Tibial artery (tissue), 4 donors: Measurements from ENCODE around the gene TEKTIP1.

ENCODE experiments used
- DNase-seq, 2 donors: peaks; one replicate each; pipeline ENCODE4 v3.0.0-alpha.2; 2019
- H3K27ac ChIP-seq, 2 donors: fragments of 200-600 bp; sonication (generic) in 1 of 2; 1 replicate in 1 of 2; 2 replicates in 1 of 2; pipeline ENCODE4 v1.5.1; 2018 to 2019; ENCODE audit warnings: mild to moderate bottlenecking in 1 of 2
- H3K27me3 ChIP-seq, 2 donors: fragments of 200-600 bp; sonication (generic) in 1 of 2; one replicate each; pipeline versions ENCODE4 v1.5.1 to v1.6.0; 2016 to 2019
- H3K36me3 ChIP-seq, 3 donors: fragments of 200-600 bp; sonication (generic) in 2 of 3; one replicate each; pipeline ENCODE4 v1.5.1; 2016 to 2019; ENCODE audit warnings: mild to moderate bottlenecking in 2 of 3
- H3K4me1 ChIP-seq, 4 donors: fragments of 200-600 bp; sonication (generic) in 2 of 4; 1 replicate in 3 of 4; 2 replicates in 1 of 4; pipeline ENCODE4 v1.5.1; 2016 to 2019
- H3K4me3 ChIP-seq, 2 donors: fragments of 200-600 bp; sonication (generic) in 1 of 2; 1 replicate in 1 of 2; 2 replicates in 1 of 2; pipeline ENCODE4 v1.5.1; 2018 to 2019; ENCODE audit warnings: mild to moderate bottlenecking in 2 of 2
- H3K9me3 ChIP-seq, 3 donors: fragments of 200-600 bp; sonication (generic) in 1 of 3; one replicate each; pipeline ENCODE4 v1.5.1; 2016 to 2019
- intact Hi-C: fragments of 100-400 bp; cut with DNase I; formaldehyde crosslinking; loops from one replicate; pipeline ENCODE4 v1.15.0; 2023; ENCODE audit warnings: low total_unique reads
- TF ChIP-seq, protein P1 (sequence below), 2 experiments: fragments of 200-600 bp in 1 of 2; fragments of 450-650 bp in 1 of 2; IDR thresholded peaks; one replicate each; pipeline ENCODE4 v1.5.1; 2017 to 2019; ENCODE audit warnings: antibody characterized with exemption in 2 of 2, mild to moderate bottlenecking in 1 of 2, moderate library complexity in 1 of 2

The TEKTIP1 gene

DNA sequence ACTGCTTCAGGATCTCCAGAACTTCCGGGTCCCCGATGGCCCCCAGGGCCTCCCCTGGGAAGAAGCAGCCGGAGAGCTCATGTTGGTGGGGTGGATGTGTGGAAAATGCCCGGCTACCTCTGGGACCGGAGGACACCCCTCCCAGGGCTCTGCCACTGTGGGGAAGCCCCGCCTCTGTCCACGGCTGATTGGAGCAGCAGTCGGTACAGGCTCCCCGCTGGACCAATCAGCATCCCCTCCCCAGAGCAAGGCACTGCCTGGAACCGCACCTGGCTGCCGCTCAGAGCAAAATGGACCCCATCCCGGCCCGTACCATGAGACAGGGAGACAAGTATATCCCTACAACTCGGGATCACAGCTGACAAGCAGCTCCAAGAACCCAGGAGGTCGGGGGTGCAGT, 44.9 kb upstream of the TEKTIP1 start:
- H3K36me3 ChIP-seq, result peaks cover 36 to 70% (median 63%) of the 10 kb centered on the region in 3 donors
- no peaks in the 10 kb centered on the region for H3K27me3 ChIP-seq
- no peak overlapping the region for H3K27ac ChIP-seq
- intact Hi-C loops, result no loop called here
- no peak for DNase-seq
- no peaks in the 10 kb centered on the region for H3K9me3 ChIP-seq
- no peak overlapping the region for H3K4me3 ChIP-seq
- peaks cover 0 to 5% (median 1%) of the 10 kb centered on the region in 4 donors for H3K4me1 ChIP-seq
- TF ChIP-seq, protein P1, sequence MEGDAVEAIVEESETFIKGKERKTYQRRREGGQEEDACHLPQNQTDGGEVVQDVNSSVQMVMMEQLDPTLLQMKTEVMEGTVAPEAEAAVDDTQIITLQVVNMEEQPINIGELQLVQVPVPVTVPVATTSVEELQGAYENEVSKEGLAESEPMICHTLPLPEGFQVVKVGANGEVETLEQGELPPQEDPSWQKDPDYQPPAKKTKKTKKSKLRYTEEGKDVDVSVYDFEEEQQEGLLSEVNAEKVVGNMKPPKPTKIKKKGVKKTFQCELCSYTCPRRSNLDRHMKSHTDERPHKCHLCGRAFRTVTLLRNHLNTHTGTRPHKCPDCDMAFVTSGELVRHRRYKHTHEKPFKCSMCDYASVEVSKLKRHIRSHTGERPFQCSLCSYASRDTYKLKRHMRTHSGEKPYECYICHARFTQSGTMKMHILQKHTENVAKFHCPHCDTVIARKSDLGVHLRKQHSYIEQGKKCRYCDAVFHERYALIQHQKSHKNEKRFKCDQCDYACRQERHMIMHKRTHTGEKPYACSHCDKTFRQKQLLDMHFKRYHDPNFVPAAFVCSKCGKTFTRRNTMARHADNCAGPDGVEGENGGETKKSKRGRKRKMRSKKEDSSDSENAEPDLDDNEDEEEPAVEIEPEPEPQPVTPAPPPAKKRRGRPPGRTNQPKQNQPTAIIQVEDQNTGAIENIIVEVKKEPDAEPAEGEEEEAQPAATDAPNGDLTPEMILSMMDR (IDR thresholded peaks at IDR 0.05), result no peak

DNA sequence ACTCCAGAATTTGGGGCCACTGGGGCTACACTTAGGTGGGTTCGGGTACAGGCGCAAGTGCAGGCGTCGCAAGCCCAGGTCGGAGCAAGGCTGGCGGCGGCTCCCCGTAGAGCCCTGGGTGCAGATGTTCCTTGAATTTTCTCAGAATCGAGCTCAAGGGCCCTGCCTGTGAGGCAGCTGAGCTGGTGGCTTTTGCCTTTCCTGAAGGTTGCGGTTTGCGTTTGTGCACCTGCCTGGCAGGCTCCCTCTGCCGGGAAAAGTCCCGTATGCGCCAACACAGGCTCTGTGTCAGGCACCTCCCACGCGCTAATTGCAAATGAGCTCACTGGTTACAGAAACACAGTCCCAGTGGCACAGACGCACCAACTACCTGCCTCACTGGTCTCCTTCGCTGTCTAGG, 44.4 kb upstream of the TEKTIP1 start:
- Histone ChIP-seq H3K27ac (no peak overlapping the region), H3K4me3 (no peak overlapping the region), H3K4me1 (peaks cover 0 to 10% (median 4%) of the 10 kb centered on the region in 4 donors), H3K27me3 (no peaks in the 10 kb centered on the region), H3K9me3 (no peaks in the 10 kb centered on the region), H3K36me3 (peaks cover 36 to 70% (median 63%) of the 10 kb centered on the region in 3 donors)
- intact Hi-C loops, result no loop called here
- TF ChIP-seq, protein P1 (IDR thresholded peaks at IDR 0.05), result no peak
- no peak for DNase-seq

DNA sequence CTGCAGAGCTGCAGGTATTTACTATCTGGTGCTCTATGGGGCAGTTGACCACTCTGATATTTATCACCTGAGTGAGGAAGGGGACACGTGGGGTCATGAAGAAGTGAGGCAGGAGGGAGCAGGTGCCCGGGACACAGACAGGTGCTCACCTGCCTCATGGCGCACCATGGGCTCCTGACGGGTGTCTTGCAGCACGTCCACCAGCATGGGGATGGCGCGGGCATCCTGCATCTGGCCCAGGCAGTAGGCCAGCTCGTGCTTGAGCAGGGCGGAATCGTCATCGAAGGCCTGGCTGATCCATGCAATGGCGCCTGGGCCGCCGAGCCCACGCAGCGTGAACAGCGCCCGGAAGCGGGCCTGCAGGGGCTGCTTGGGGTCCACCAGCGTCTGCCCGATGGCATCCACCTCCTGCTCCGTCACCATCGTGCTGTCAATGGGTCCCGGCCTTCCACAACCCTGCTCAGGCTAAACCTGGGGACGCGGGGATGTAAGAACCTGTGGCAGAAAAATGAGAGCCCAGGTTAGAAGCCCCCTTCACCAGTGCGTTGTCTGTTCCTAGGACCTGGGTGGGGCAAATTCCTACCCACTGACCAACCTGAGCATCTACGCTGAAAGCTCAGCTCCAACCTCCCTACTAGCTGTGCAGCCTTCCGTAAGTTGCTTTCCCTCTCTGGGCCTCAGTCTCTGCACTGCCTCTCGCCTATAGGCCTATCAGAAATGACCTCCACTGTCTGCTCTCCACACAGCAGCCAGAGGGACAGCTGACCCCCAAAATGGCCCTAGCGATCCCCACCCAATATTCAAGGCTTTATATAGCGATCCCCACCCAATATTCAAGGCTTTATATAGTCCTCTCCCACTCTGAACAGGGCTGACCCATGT, 42.3 kb upstream of the TEKTIP1 start:
- TF ChIP-seq, protein P1 (IDR thresholded peaks at IDR 0.05), result no peak
- no peak for DNase-seq
- Histone ChIP-seq H3K9me3 (no peaks in the 10 kb centered on the region), H3K27me3 (no peaks in the 10 kb centered on the region), H3K4me3 (no peak overlapping the region), H3K27ac (no peak overlapping the region), H3K4me1 (peaks cover 0 to 18% (median 11%) of the 10 kb centered on the region in 4 donors), H3K36me3 (peaks cover 31 to 54% (median 49%) of the 10 kb centered on the region in 3 donors)
- intact Hi-C loops, result no loop called here

DNA sequence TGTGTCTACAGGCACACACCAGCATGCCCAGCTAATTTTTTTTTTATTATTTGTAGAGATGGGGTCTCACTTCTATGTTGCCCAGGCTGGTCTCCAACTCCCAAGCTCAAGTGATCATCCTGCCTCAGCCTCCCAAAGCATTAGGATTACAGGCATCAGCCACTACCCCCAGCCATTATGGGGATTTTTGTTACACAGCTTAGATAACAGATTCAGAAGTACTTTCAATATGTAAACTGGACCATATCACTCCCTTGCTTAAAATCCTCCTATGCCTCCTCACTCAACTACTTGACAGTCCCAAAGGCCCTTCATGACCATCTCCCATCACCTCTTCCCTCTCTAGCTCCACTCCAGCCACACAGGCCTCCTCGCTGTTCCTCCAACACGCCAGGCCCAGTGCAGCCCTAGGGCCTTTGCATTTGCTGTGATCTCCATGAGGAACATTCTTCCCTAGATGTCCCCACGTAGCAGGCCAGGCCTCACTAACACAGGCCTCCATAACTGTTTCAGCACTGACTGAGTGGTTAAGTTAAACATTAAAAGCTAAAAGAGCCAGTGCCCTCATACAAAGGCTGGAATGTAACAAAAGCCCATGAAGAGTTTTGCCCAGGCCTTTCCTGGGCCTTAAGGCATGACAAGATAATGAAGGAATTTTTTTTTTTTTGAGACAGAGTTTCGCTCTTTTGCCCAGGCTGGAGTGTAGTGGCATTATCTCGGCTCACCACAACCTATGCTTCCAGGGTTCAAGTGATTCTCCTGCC, 41.0 kb upstream of the TEKTIP1 start:
- no peak for DNase-seq
- intact Hi-C loops, result no loop called here
- TF ChIP-seq, protein P1 (IDR thresholded peaks at IDR 0.05), result no peak
- H3K27ac ChIP-seq, result no peak overlapping the region
- no peak overlapping the region for H3K4me3 ChIP-seq
- peaks cover 24 to 41% (median 36%) of the 10 kb centered on the region in 3 donors for H3K36me3 ChIP-seq
- no peaks in the 10 kb centered on the region for H3K27me3 ChIP-seq
- H3K9me3 ChIP-seq, result no peaks in the 10 kb centered on the region
- H3K4me1 ChIP-seq, result peaks cover 0 to 18% (median 11%) of the 10 kb centered on the region in 4 donors

DNA sequence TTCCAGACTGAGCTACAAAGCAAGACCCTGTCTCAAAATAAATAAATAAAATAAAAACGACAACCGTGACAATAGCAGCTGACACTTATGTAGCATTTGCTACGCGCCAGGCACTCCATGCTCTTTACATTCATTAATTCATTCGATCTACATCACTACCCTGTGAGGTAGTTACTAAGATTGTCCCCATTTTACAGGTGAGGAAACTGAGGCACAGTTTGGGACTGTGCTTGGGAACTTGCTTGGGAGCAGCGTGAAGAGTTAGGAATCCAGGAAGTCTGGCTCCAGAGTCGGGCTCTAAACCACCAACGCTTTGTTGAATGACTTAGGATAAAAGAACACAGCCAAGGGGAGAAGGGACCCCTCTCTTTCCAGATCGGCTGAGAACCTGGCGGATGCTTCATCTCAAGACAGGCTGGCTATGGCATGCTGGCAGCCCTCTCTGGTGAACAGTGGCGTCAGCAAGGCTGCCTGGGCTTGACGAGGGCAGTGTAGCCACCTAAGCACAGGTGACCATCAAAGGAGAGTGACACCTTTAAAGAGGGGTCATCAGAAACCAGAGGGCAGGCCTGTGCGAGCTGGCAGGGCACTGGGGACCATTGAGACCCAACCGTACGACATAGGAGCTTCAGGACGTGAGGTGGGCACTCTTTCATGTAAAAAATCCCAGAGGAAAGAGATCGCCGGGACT, 39.1 kb upstream of the TEKTIP1 start:
- H3K4me1 ChIP-seq, result peaks cover 0 to 19% (median 11%) of the 10 kb centered on the region in 4 donors

More for the DNA sequence above, 39.1 kb upstream of the TEKTIP1 start:
- peaks cover 16 to 22% (median 19%) of the 10 kb centered on the region in 3 donors for H3K36me3 ChIP-seq
- H3K27me3 ChIP-seq, result no peaks in the 10 kb centered on the region
- no peaks in the 10 kb centered on the region for H3K9me3 ChIP-seq
- peak overlapping the region; percentile 73 to 81 for H3K4me3 ChIP-seq
- TF ChIP-seq, protein P1 (IDR thresholded peaks at IDR 0.05), result no peak
- DNase-seq, result no peak
- intact Hi-C loops, result no loop called here
- peak overlapping the region; percentile 73 to 84 for H3K27ac ChIP-seq
